GM12878 (cell line): ENCODE data around the gene ZG16. TPM values are rescaled to one million over a fixed set of nuclear protein-coding genes. Genes with fewer than 3 reads are reported as not detected.

ENCODE experiments used
- ATAC-seq: fragments of 200-7000 bp; cut with Tn5 transposase; 3 replicates; pipeline ENCODE4 v1.9.1; 2020; ENCODE audit warnings: mild to moderate bottlenecking, moderate library complexity
- BruUV-seq: library from RNA; stranded (reverse); fragments of 400-500 nt; replicated peaks from 2 replicates; lab custom pipeline; 2021; lab: Mats Ljungman, UMichigan
- CTCF ChIA-PET: fragments of 300-600 bp; sonication (Branson Sonifier 250); formaldehyde crosslinking; extraction: SDS; loops from one replicate; lab custom pipeline; 2021; ENCODE audit warnings: inconsistent platforms; lab: Yijun Ruan, JAX
- POLR2A ChIA-PET: fragments of 350-600 bp; formaldehyde crosslinking; extraction: SDS; loops from one replicate; lab custom pipeline; 2021; ENCODE audit warnings: inconsistent platforms; lab: Charles Lee
- RAD21 ChIA-PET: fragments of 300-600 bp; sonication (Branson Sonifier 250); formaldehyde crosslinking; loops from one replicate; lab custom pipeline; 2023; ENCODE audit warnings: antibody characterized with exemption; ENCODE audit not compliant: unreplicated experiment; lab: Charles Lee
- SMC1A ChIA-PET: fragments of 300-600 bp; sonication (Branson Sonifier 250); formaldehyde crosslinking; loops from one replicate; lab custom pipeline; 2023; ENCODE audit not compliant: unreplicated experiment, uncharacterized antibody; lab: Charles Lee
- DNase-seq: peaks from one replicate; pipeline ENCODE4 v3.0.0-alpha.2; 2011; ENCODE audit warnings: low read depth, low spot score
- FAIRE-seq: peaks from 3 replicates; lab custom pipeline; 2011; peaks lifted over from hg19 to GRCh38; lab: Jason Lieb, UNC
- H2AFZ ChIP-seq: 2 replicates; pipeline ENCODE4 v1.6.0; 2011; ENCODE audit warnings: low read depth, low read length, control low read depth; ENCODE audit not compliant: control insufficient read depth
- H3K27ac ChIP-seq: 2 replicates; pipeline ENCODE4 v1.5.1; 2011; ENCODE audit warnings: control low read depth; ENCODE audit not compliant: control insufficient read depth, insufficient read depth
- H3K27me3 ChIP-seq, 2 experiments: replicated peaks in 1 of 2; 2 replicates each; pipeline versions ENCODE4 v1.6.0 to v1.6.1; 2011; ENCODE audit warnings: low read length in 1 of 2; ENCODE audit not compliant: control insufficient read depth in 2 of 2, insufficient read depth in 2 of 2
- H3K36me3 ChIP-seq, 2 experiments: 2 replicates each; pipeline ENCODE4 v1.5.1; 2011; ENCODE audit warnings: low read length in 1 of 2; ENCODE audit not compliant: control insufficient read depth in 2 of 2, insufficient read depth in 2 of 2
- H3K4me1 ChIP-seq: 2 replicates; pipeline ENCODE4 v1.6.1; 2011; ENCODE audit warnings: mild to moderate bottlenecking, low read length, moderate library complexity, mixed read lengths; ENCODE audit not compliant: control insufficient read depth, insufficient read depth
- H3K4me2 ChIP-seq: 2 replicates; pipeline ENCODE4 v1.6.0; 2011; ENCODE audit warnings: control low read depth; ENCODE audit not compliant: control insufficient read depth, insufficient read depth
- H3K4me3 ChIP-seq: fragments of 200-600 bp; sonication (generic); 2 replicates; pipeline ENCODE4 v1.5.1; 2016
- H3K79me2 ChIP-seq: 2 replicates; pipeline ENCODE4 v1.6.0; 2011; ENCODE audit warnings: low read length; ENCODE audit not compliant: control insufficient read depth, insufficient read depth
- H3K9ac ChIP-seq: 2 replicates; pipeline ENCODE4 v1.8.0; 2011; ENCODE audit warnings: low read length, control low read depth, mixed read lengths; ENCODE audit not compliant: control insufficient read depth, insufficient read depth
- H3K9me3 ChIP-seq: replicated peaks from 3 replicates; pipeline ENCODE4 v1.5.1; 2011; ENCODE audit warnings: mild to moderate bottlenecking, low read length; ENCODE audit not compliant: control insufficient read depth, insufficient read depth
- H4K20me1 ChIP-seq: 2 replicates; pipeline ENCODE4 v1.6.0; 2011; ENCODE audit not compliant: control insufficient read depth, insufficient read depth
- DPF2 ChIP-seq: fragments of 450-650 bp; IDR thresholded peaks from 2 replicates; pipeline ENCODE4 v1.6.1; 2017; ENCODE audit warnings: mild to moderate bottlenecking
- NR2F1 ChIP-seq: fragments of 450-650 bp; conservative IDR thresholded peaks from 2 replicates; pipeline ENCODE4 v1.6.1; 2017; ENCODE audit warnings: mild to moderate bottlenecking
- YY1 ChIP-seq: IDR thresholded peaks from 2 replicates; pipeline ENCODE4 v1.6.1; 2011; ENCODE audit warnings: low read depth, mild to moderate bottlenecking, low read length
- WGBS: methylation state at CpG from one replicate; pipeline ENCODE4 v1.1.6; 2016; ENCODE audit warnings: low lambda C conversion rate; ENCODE audit not compliant: insufficient replicate concordance, insufficient coverage; ENCODE audit errors: missing lambda C conversion rate; 5-methylcytosine and 5-hydroxymethylcytosine counted together
- in situ Hi-C: fragments of 300-500 bp; cut with MboI; formaldehyde crosslinking; loops from 9 replicates; pipeline ENCODE4 v1.14.3; 2018; ENCODE audit warnings: mixed read lengths
- intact Hi-C: fragments of 100-400 bp; cut with micrococcal nuclease; formaldehyde crosslinking; loops from one replicate; pipeline ENCODE4 v1.14.2; 2022; ENCODE audit not compliant: unreplicated experiment
- polyA plus RNA-seq, 11 experiments: library from polyadenylated mRNA; depleted of rRNA in 4 of 11; unstranded in 6 of 11; stranded (reverse) in 5 of 11; fragments of >200 nt; fragmentation: Nextera tagmentation in 4 of 11; fragmentation: Illumina TruSeq in 1 of 11; extraction: Ambion mirVana in 4 of 11; extraction: Trizol in 1 of 11; gene quantifications; 1 replicate in 1 of 11; 2 replicates in 10 of 11; pipeline versions ENCODE4 v1.2.1 to v1.2.3, GENCODE V29; 2011 to 2016; ENCODE audit warnings: inconsistent platforms in 2 of 11, missing spikeins in 2 of 11, low read depth in 1 of 11
- total RNA-seq, 4 experiments: library from RNA; depleted of rRNA in 3 of 4; stranded (reverse); fragments of >200 nt in 3 of 4; fragmentation: Illumina TruSeq in 1 of 4; extraction: Trizol in 1 of 4; gene quantifications; 2 replicates each; pipeline versions ENCODE4 v1.2.1 to v1.2.3, GENCODE V29; 2013 to 2021

Gene ZG16
- total and polyA plus RNA-seq, 10 of the 15 experiments (the other 5 are each of a cell fraction or from before 2014, with no cell fraction given) = not detected

GRCh38 chr16:29790949-29791844 lies 13.1 kb downstream of the ZG16 start:
- H3K79me2 ChIP-seq = peaks cover 53% of the 10 kb centered on the region
- peak overlapping the region; percentile 84 for H2AFZ ChIP-seq
- H3K27me3 ChIP-seq = no peaks in the 10 kb centered on the region
- H3K9ac ChIP-seq = peak overlapping the region; percentile 89
- under 1% methylated on average over 31 of the region's 31 CpGs for WGBS
- ChIA-PET RAD21 (interaction anchor here (0.7 to 1.7 kb wide), 15 partner anchors 11 to 182 kb away, joined by 3 to 8 read pairs (median 4); partner anchors contain the start of gene TAOK2), CTCF (interaction anchor here (0.8 to 5.3 kb wide), 16 partner anchors 8 to 100 kb away, joined by 3 to 32 read pairs (median 6); partner anchors contain the start of genes PAGR1 and ZG16), SMC1A (interaction anchor here (0.6 to 6.4 kb wide), 10 partner anchors 12 to 288 kb away, joined by 3 to 38 read pairs (median 5); partner anchors contain the start of gene MVP), POLR2A (interaction anchor here (0.6 to 3.3 kb wide), 11 partner anchors 10 to 838 kb away, joined by 3 to 24 read pairs (median 4); partner anchors contain the start of genes ALDOA and MAZ)
- H3K9me3 ChIP-seq = no peaks in the 10 kb centered on the region
- peak; percentile 32 for ATAC-seq
- no peak for DNase-seq
- peak overlapping the region; percentile 86 for H3K4me2 ChIP-seq
- peak; percentile 23 for FAIRE-seq
- in situ Hi-C loops = no loop called here
- H3K4me3 ChIP-seq = peak overlapping the region; percentile 93
- intact Hi-C loops = loop anchor here (1.0 to 5.0 kb wide), 2 partner anchors 14 to 89 kb away; no protein-coding TSS in a partner anchor
- H3K4me1 ChIP-seq = peaks cover 9% of the 10 kb centered on the region; the same call in 1 of the 2 replicates
- no peaks in the 10 kb centered on the region for H4K20me1 ChIP-seq
- H3K36me3 ChIP-seq = peaks cover 0 to 2% of the 10 kb centered on the region in 2 experiments; a peak in 2 of 4 replicates
- peak overlapping the region; percentile 79 for H3K27ac ChIP-seq
- peak; percentile 48 for TF ChIP-seq YY1
- 0 out of 2 replicates have a peak, but pooled peaks have one; percentile 28 for TF ChIP-seq NR2F1
- TF ChIP-seq DPF2 = no peak
- TSS peak; percentile 74 for BruUV-seq
